Right ventricle myocardium superior (tissue), 1 donor: ENCODE measurements around the gene CCR7. TPM values are rescaled to one million over a fixed set of nuclear protein-coding genes. Genes with fewer than 3 reads are reported as not detected.

Experiments used
- ATAC-seq: fragments of 200-7000 bp; cut with Tn5 transposase; one replicate; pipeline ENCODE4 v1.9.1; 2020; ENCODE audit warnings: mild to moderate bottlenecking; ENCODE audit not compliant: poor library complexity
- DNase-seq: peaks from one replicate; pipeline ENCODE4 v3.0.0-alpha.2; 2020
- intact Hi-C: fragments of 100-400 bp; cut with DNase I; formaldehyde crosslinking; loops from one replicate; pipeline ENCODE4 v1.11.2; 2022
- total RNA-seq: library from RNA; stranded (reverse); fragmentation: NEBNext Ultra II Directional; extraction: Animal tissue kit (Norgen Biotek cat#: 25700); gene quantifications from one replicate; pipeline ENCODE4 v1.2.1, GENCODE V29; 2021
- donor health status: DM: no; HTN: yes; CAD: no; lungs with severe emphysema.

Gene CCR7
- total RNA-seq, 1 donor from 2014 or later = not detected

DNA sequence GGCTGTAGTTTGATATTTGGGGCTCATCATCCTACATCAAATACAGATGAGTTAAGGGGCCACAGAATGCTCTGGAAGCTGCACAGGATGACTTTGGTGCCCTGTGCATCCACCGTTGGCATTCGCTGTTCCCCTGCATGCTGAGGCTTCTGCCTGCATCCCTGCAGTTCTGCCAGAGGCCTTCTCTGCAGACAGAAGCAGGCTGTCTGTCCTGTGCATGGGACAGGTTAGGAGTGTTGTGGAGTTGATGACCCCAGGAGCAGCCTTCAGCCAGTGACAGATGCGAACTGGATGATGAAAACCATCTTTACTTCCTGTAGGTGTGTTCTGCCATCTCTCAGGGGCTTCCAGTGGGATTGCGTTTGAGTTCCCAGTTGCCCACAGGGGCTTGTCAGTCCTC lies 50.3 kb downstream of the CCR7 start:
- intact Hi-C loops = no loop called here
- no peak for DNase-seq
- ATAC-seq = no peak

DNA sequence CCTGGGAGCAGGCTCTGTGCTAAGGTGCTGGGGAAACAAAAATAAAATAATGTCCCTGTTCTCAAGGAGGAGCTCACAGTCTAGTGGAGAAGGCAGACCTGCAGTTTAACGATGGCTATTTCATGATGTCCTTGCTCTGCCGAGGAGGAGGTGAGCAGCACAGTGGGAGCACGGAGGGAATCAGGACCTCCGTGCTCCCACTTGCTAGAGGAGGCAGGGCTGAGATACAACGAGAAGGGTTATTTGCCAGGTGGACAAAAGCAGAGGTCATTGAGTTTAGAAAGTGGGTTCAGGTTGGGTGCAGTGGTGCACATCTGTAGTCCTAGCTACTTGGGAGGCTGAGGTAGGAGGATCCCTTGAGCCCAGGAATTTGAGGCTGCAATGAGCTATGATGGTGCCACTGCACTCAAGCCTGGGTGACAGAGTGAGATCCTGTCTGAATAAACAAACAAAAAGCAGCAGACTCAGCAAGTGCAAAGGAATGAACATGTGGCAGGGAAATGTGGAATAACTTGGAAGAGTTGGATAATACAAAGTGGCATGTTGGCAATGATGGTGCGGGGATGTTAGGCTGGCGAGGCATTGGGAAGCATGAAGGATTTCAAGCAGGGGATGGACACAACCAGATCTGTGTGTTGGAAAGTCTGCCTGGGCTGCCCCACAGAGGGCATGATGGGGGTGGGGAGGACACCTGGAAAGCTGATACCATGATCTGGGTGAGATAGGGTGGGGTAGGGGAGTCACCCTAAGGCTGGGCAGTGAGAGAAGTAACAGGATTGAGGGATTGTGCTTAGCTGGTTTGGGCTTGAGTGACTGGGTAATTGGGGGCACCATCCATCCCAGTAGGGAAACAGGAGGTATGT lies 51.0 kb downstream of the CCR7 start:
- DNase-seq (no peak), ATAC-seq (no peak)
- intact Hi-C loops = no loop called here

DNA sequence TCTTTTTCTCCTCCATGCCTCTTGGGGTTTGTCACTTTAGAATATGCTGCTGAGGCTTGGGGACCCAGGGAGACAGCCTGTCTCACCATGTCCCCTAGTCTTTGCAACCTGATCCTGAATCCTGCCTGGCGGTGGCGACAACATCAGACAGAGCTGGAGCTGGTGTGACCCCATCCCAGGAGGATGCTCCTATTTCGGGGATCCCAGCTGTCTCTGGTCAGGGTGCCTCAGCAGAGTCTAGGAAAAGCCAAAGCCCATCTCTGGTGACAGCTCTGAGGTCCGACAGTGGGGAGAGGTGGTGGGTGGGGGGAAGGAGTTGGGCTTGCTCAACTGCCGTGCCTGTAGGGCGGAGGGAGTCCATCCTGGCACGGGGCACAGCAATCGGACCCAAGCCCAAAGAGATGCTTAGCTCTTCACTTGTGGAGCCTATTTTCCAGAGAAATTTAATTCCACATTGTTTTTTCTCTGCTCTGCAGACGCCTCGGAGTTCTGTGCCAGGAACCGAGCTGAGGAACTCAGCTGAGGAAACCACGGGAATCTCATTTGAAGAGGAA lies 53.5 kb downstream of the CCR7 start:
- intact Hi-C loops = no loop called here
- DNase-seq (no peak), ATAC-seq (no peak)

DNA sequence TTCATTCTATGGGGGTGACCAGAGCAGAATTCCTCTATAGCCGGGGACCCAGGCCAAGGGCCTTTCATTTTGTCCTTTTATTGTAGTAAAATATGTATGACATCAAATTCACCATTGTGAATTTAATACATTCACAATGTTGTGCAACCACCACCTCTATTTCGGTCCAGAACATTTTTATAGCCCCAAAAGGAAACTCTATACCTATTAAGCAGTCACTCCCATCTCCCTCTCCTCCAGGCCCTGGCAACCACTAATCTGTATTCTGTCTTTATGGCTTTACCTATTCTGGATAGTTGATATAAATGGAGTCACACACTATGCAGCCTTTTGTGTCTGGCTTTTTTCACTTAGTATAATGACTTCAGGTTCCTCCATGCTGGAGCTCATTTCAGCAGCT lies 54.1 kb downstream of the CCR7 start:
- ATAC-seq (no peak), DNase-seq (no peak)
- intact Hi-C loops = no loop called here

DNA sequence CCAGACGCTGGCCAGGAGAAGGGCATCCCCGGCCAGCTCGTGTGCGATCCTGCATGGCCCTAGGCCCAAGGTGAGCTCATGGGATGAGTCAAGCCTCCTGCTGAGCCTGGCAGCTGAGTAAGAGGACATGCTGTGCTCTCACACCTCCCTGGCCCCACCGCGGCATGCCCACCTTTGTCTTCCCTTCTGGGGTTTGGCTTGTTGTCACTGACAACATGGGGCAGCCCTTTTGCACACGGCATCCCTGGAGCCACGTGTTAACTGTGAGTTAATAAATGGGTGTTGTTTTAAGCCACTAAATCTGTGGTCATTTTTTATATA lies 55.0 kb downstream of the CCR7 start:
- intact Hi-C loops = no loop called here
- ATAC-seq (no peak), DNase-seq (no peak)

- intact Hi-C loops = no loop called here
- ATAC-seq = no peak
- DNase-seq = no peak
These were observed 55.5 kb downstream of the CCR7 start for GRCh38 chr17:40509626-40510327.

GRCh38 chr17:40506786-40507185 lies 58.5 kb downstream of the CCR7 start:
- intact Hi-C loops = no loop called here
- ATAC-seq (no peak), DNase-seq (no peak)

Other genes with a start within 250 kb of the CCR7 start
- 1.3 TPM for gene GJD3, start 200.7 kb downstream of the CCR7 start, total RNA-seq
- 2.9 TPM for gene TOP2A, start 147.6 kb downstream of the CCR7 start, total RNA-seq
- gene IGFBP4, start 122.0 kb downstream of the CCR7 start, total RNA-seq = 157 TPM
- gene TNS4, start 63.8 kb downstream of the CCR7 start, total RNA-seq = not detected
- 49.5 TPM for gene SMARCE1, start 82.3 kb upstream of the CCR7 start, total RNA-seq
- gene KRT222, start 99.7 kb upstream of the CCR7 start, total RNA-seq = not detected
- gene KRT24, start 138.3 kb upstream of the CCR7 start, total RNA-seq = not detected
- not detected for gene KRT25, start 189.9 kb upstream of the CCR7 start, total RNA-seq
- gene KRT26, start 206.7 kb upstream of the CCR7 start, total RNA-seq = not detected
- not detected for gene KRT27, start 217.1 kb upstream of the CCR7 start, total RNA-seq
- not detected for gene KRT28, start 234.5 kb upstream of the CCR7 start, total RNA-seq